GM19023 (cell line): ENCODE data around the gene PAF1.

Source experiments
- ATAC-seq: cut with Tn5 transposase; IDR thresholded peaks from one replicate; pipeline ENCODE4 v1.9.1; 2021; ENCODE audit warnings: mild to moderate bottlenecking, moderate library complexity; ENCODE audit not compliant: unreplicated experiment

The PAF1 gene

DNA sequence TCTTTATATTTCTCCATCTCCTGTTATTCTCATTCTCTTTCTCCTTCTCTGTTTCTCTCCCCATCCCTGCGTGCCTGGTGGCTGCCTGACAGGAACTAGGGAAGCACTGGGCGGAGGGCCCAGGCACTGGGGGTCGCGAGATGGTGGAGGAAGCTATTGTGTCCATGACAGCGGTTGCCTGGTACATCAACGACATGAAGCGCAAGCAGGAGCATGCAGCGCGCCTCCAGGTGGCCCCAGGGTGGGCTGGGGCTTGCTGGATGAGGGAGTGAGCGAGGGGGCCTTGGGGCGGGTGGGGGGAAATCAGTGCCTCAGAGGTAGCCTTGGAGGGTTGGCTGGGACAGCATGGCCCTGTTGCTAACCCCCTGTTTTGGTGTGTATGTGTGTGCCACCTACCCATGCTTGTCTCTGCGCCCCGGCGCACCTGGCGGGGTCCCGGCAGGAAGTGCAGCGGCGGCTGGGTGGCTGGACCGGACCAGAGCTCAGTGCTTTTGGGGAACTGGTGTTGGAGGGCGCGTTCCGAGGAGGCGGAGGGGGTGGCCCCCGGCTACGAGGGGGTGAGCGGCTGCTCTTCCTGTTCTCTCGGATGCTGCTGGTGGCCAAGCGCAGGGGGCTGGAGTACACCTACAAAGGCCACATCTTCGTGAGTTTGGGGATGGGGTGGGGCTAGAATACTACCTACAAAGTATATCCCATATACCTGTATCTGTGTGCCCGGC is 26.7 kb upstream of the PAF1 start:
- ATAC-seq = no peak

DNA sequence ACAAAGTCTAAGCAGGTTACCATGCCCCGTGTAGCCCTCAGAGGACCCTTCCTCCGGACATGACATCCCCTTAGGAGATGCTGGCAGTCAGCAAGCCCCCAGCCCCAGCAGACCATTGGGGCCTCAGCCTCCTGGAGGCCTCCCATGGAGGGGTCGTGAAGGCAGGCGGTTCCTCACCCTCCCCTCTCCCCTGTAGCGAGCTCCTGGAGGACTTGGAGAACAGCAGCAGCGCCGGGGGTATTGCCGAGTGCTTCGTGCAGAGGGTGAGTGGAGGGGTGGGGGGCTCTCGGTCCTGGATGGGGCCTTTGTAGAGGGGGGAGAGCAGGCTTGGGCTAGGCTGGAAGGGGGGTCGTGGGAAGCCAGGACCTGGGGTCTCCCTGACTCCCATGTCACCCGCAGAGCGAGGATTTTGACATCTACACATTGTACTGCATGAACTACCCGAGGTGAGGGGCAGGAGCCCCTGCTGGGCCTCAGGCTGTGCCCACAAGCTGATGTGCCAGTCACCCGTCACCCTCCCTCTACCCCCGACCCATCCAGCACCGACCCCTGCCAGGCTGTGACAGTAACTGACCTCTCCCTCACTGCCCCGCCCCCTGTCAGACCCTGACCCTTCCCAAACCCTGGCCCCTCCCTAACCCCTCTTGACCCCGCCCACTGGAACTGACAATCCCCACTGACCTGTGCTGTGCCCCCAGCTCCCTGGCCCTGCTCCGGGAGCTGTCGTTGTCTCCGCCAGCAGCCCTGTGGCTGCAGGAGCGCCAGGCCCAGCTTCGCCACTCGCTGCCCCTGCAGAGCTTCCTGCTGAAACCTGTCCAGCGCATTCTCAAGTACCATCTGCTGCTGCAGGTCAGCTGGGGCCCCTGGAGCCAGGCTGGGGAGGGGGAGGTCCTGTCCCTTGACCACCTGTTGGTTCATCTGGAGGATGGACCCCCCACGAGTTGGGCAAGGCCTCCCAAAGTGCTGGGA is 25.5 kb upstream of the PAF1 start:
- ATAC-seq = no peak

DNA sequence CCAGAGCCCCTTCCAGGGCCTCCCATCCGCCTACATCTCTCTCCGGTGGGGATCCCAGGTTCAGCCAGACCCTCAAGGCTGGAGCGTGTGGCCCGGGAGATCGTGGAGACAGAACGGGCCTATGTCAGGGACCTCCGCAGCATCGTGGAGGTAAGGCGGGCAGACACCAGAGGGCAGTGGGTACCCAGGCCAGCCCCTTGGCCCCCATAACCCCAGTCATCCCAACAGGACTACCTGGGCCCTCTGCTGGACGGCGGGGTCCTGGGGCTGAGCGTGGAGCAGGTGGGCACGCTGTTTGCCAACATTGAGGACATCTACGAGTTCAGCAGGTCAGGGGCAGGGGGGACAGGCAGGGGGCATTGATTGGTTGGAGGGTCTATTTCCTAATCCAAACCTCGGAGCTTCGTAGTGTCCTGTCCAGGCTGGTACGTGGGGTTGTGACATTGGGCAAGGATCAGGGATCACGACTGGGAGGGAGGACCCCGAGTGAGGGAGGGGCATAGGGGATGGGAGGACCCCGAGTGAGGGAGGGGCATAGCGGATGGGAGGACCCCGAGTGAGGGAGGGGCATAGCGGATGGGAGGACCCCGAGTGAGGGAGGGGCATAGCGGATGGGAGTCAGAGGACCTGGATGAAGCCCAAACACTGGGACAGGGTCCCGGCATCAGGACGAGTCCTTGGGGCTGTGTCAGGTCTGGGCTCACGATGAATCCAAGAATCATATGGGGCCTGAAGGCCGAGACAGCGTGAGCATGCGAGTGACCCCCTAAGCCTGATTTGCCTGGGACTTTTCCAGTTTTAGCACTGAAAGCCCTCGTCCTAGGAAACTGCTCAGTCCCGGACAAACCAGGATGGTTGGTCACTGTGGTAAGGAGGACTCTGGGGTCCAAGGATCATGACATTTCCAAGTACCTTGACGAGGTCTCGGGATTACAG is 24.5 kb upstream of the PAF1 start:
- no peak for ATAC-seq

DNA sequence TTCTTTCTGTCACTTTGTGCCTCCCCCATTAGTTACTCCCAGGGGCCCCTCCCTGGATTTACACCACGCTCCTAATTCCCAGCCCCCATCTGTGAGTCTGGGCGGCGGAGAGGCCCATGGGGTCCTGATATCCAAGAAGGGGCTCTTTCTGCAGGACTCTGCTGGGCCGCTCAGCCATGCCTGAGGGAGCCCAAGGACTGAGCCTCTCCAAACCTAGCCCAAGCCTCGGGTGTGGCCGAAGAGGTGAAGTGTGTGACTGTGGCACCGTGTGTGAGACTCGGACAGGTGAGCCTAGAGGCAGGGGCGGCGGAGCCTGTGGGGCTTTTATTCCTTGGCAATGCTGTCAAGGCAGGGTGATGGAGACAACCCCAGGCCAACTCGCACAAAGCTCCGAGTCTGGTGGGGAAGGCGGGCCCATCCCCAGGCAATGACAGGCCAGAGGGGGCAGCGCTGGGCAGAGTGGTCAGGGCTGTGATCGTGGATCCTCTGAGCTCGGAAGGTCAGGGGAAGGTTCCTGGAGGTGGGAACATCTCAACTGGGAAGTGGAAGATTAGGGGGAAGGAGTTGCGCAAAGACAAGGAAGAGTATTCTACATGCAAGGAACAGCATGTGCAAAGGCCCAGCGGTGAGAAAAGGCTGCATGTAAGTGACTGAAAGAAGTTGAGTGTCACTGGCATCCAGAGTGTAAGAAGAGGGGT is 23.2 kb upstream of the PAF1 start:
- no peak for ATAC-seq

DNA sequence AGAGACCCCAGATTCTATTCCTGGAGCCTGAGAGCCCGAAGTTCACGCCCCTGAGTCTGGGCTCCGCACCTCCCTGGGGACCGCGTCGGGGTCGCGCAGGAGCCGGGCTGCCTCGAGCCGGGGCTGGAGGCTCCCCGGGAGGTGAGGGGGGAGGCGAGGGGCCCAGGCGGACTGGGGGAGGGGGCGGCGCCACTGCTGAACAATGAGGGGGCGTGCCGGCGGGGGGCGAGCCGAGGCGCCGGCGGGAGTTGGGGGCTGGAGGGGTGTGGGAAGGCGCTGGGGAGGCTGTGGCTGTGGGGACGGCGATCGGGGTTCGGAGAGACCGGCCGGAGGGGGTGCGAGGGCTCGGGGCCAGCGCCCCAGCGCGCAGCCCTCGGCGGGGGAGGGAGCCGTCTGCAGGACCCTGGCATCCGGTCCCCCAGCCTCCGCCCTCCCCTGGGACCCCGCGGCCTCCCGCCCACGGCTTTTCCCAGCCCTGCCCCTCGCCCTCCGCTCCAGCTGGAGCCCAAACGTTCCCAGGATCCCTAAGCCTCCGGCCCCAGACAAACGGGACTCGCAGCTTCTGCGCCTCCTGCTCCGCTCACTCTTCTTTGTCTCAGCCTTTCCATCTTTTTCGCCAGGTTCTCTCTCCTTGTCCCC is 22.5 kb upstream of the PAF1 start:
- no peak for ATAC-seq

DNA sequence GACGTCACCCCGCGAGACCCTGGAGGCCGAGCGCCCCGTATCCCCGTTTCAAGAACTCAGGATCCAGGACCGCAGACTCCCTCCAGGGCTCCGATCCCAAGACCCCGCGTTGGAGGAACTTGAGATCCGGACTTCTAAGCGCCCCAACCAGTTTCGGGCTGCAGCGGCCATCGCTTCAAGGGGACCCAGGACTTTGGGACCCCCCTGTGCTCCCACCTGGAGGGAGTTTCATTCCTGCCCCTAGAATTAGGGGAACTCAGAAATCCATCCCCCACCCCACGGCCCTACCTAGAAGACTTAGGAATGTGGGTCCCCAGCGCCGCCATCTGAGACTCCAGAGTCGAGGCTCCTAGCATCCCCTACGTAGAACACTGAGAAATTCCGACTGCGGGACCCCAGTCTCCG is 22.0 kb upstream of the PAF1 start:
- ATAC-seq = no peak

DNA sequence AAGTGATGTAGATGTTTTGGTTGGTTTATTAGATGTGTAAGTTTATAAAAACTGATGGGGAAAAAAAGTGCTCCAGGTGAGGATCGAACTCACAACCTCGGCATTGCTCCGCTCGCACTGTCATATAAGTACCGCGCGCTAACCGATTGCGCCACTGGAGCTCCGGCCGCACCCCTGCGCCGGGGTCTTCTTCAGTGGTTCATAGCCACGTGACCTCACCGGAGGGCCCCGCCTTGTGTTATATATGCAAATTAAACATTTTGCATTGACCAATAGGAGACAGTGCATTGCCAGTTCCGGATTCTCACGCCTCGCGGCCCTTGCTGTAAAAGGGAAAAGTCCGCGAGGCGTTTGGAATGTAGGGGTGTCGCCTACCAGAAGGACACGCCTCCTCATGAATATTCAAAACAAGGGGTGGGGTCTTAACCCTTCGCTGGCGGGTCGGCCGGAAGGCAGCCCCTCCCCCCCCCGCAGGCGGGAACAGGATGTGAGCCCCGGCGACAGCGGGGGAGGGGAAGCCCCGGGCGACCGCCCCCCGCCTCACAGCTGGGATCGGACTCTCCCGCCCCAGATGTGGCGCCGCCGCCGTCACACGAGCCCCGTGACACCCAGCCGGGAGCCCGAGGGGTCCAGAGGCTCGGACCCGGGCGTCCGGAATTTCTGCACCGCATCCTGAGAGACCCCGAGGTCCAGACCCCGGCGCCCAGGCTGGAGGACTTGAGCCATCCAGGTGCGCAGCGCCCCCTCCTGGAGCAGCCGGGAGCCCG is 21.4 kb upstream of the PAF1 start, which contains the start of gene PLEKHG2:
Gene PLEKHG2 (plus strand): TSS at position 570 of the 767 bp plus-strand sequence. CDS start 1,418 bp downstream, outside the sequence.
- peak; percentile 51 for ATAC-seq

DNA sequence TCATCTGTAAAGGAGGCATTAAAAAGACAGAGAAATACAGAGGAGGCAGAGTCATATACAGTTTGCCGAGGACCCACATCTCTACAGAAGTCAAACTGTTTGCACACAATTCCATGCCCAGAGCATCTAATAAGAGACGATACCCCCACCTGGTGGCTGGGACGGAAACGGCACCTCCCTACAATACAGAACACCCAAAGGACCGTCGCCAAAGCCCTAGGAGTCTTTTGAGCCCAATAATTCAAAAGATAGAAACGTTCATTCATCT is 20.9 kb upstream of the PAF1 start:
- peak; percentile 22 for ATAC-seq

DNA sequence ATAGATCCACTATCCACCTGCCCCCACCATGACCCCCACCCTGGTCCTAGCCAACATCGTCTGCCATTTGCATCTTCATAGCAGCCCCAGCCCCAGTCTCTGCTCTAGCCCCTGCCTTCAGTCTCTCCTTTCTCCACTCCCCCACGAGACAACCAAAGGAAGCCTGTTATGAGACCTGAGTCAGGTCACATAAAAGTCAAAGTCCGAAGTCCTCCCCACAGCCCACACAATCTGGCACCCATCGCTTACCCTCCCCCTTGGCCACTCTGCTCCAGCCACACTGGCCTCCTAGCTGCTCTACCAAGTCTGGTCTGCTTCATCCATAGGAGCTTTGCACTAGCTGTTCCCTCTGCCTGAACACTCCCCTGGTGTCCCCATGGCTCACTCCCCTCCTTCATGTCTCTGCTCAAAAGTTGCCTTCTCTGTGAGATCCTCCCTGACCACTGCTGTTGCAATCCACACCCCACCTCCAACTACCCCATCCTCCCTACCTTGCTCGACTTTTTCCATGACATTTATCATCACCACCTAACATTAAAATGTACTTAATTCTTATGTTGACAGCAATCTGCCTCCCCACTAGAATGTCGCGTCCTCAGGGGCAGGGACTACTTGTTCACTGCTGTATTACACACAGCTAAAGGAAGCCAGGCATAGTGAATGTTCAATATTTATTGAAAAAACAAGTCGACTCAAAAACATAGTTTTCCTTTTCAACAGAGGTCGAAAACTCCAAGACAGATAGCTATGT is 20.4 kb upstream of the PAF1 start:
- no peak for ATAC-seq

DNA sequence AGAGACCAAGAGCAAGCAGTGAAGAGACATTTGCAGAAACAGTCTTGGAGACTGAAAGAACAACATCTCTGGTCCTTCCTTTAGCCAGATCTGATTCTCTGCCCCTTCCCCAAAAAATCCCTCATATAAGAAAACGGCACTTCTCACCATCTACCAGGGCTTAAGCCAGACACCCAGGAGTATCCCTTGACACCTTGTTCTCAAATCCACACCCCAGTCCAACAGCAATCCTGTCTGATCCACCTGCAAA is 19.9 kb upstream of the PAF1 start:
- ATAC-seq = no peak

DNA sequence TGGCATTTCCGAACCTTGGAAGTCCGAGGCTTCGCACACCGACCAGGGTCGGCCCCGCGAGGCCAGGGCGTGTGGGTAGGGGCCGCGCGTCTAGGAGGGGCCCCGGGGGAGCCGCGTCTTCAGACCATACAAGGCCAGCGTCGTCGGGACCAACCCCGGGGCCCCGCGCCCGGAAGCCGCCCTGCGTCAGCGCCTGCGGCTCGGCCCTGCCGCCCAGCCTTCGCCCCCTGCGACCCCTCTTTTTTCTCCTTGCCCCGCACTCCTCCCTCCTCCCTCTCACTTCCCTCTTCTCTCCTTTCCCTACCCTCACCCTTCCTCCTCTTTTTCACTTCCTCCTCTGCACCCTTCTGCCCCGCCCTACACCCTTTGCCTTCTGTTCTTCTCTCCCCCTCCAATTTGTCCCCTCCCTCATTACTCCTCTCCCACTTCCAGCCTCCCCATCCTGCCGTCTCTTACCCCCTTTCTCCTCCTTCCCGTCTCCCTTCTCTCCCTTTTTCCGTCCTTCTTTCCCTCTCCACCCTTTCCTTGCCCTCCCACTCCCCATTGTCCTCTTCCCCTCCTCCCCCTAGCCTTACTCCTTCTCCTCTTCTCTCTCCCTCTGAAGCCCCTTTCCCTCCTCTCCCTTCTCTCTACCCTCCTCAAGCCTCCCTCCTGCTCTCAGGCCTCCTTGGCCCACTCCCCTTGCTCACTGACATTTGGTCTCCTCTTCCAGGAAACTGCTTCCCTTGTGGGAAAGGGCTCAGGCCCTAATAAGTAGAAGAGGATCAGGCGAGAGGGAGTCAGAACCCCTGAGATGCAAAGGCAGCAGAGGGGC is 19.3 kb upstream of the PAF1 start:
- no peak for ATAC-seq

DNA sequence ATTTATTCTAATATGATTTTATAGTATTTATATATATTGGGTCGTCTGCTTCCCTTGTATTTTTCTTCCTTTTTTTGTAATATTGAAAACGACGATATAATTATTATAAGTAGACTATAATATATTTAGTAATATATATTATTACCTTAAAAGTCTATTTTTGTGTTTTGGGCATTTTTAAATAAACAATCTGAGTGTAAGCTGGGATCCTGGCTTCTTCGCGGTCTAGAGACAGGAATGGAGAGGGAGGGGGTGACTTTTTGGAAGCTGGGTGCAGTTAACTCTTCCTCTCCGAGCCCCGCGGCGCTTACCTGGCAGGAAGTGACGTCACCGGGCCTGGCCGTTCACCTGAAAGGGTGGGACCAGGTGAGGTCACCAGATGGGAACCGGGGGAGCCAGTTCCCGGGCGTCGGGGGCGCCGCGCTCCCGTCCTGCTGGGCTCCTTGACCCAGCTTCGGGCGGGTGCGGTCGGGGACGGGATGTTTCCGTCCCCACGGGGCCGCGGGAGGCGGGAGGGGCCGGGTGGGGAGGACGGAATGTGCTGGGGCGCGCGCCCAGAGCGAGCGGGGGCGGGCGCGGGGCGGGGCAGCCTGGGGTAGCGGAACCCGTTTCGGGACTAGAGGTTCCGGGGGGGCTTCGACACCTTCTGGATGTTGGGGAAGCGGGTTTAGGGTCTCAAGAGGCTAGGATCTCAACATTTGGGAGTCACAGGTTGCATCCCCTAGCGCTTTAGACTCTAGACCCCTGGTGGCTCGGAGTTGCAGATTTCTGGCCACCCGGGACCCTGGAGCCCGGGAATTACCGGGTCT is 18.5 kb upstream of the PAF1 start:
- no peak for ATAC-seq

DNA sequence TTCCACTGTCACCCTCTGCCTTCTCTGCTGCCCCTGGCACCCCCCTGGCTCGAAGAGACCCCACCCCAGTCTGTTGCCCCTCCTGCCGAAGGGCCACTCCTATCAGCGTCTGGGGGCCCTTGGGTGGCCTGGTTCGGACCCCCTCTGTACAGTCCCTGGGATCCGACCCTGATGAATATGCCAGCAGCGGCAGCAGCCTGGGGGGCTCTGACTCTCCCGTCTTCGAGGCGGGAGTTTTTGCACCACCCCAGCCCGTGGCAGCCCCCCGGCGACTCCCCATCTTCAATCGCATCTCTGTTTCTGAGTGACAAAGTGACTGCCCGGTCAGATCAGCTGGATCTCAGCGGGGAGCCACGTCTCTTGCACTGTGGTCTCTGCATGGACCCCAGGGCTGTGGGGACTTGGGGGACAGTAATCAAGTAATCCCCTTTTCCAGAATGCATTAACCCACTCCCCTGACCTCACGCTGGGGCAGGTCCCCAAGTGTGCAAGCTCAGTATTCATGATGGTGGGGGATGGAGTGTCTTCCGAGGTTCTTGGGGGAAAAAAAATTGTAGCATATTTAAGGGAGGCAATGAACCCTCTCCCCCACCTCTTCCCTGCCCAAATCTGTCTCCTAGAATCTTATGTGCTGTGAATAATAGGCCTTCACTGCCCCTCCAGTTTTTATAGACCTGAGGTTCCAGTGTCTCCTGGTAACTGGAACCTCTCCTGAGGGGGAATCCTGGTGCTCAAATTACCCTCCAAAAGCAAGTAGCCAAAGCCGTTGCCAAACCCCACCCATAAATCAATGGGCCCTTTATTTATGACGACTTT is 17.7 kb upstream of the PAF1 start:
- ATAC-seq = no peak

DNA sequence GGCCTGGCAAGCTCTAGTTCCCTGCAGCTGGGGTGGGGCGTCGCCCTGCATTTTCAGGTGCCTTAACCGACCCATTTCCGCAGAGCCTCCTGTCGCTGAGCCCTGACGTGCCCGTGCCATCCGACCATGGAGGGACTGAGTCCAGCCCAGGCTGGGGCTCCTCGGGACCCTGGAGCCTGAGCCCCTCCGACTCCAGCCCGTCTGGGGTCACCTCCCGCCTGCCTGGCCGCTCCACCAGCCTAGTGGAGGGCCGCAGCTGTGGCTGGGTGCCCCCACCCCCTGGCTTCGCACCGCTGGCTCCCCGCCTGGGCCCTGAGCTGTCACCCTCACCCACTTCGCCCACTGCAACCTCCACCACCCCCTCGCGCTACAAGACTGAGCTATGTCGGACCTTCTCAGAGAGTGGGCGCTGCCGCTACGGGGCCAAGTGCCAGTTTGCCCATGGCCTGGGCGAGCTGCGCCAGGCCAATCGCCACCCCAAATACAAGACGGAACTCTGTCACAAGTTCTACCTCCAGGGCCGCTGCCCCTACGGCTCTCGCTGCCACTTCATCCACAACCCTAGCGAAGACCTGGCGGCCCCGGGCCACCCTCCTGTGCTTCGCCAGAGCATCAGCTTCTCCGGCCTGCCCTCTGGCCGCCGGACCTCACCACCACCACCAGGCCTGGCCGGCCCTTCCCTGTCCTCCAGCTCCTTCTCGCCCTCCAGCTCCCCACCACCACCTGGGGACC is 16.9 kb upstream of the PAF1 start:
- ATAC-seq = no peak

DNA sequence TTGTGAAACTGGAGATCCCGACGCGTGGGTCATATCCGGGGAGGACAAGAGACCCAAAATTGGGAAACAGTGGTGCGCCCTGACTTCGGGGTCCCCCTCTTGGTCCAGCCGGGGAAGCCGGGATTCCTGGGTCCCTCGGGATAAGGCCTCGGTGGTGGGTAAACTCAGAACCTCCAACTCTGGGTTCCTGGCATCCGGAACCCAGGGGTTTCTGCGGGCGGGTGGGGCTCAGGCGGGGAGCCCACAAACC is 16.4 kb upstream of the PAF1 start:
- no peak for ATAC-seq
